Activated CD4-positive, alpha-beta T cell treated with anti-CD3 and anti-CD28 coated beads, Interleukin-2, amount 50 U/mL, for 24 hours (primary cell): ENCODE results near the gene PCNT.
A peak's percentile ranks its signal among the peaks of the same experiment; 100 is the strongest.
"Not testable (repeated sequence)": the region's sequence is repeated elsewhere in the genome, so short reads cannot be mapped to it uniquely, and the experiment has no call there.

Source experiments
- DNase-seq, 2 donors: peaks; one replicate each; pipeline ENCODE4 v3.0.0-alpha.2; 2020; ENCODE audit warnings: low read depth in 1 of 2, low spot score in 1 of 2

PCNT gene

GRCh38 chr21:46304437-46304836, 19.5 kb upstream of the PCNT start:
- no peak for DNase-seq

- DNase-seq = no peak
Measured at GRCh38 chr21:46304955-46305354, 19.0 kb upstream of the PCNT start.

- DNase-seq = no peak
Measured at GRCh38 chr21:46307625-46308024, 16.3 kb upstream of the PCNT start.

- DNase-seq = no peak
Measured at GRCh38 chr21:46308431-46308830, 15.5 kb upstream of the PCNT start.

- DNase-seq = not testable (repeated sequence)
Measured at GRCh38 chr21:46310260-46310659, 13.7 kb upstream of the PCNT start.

GRCh38 chr21:46311568-46311967, 12.4 kb upstream of the PCNT start:
- no peak for DNase-seq

- no peak for DNase-seq
Measured at GRCh38 chr21:46312949-46313348, 11.0 kb upstream of the PCNT start.

GRCh38 chr21:46314441-46315020, 9.4 kb upstream of the PCNT start:
- DNase-seq = no peak

- no peak for DNase-seq
Measured at GRCh38 chr21:46316708-46317324, 7.1 kb upstream of the PCNT start.

- DNase-seq = no peak
Measured at GRCh38 chr21:46317710-46318463, 6.1 kb upstream of the PCNT start.

- DNase-seq = no peak
Measured at GRCh38 chr21:46318464-46318845, 5.5 kb upstream of the PCNT start.

- DNase-seq = no peak
Measured at GRCh38 chr21:46319186-46319585, 4.8 kb upstream of the PCNT start.

GRCh38 chr21:46320331-46320801, 3.6 kb upstream of the PCNT start:
- no peak for DNase-seq

GRCh38 chr21:46322351-46323226, 1.4 kb upstream of the PCNT start:
- DNase-seq = no peak

GRCh38 chr21:46323227-46323709, 688 bp upstream of the PCNT start:
- no peak for DNase-seq

- DNase-seq = peak; percentile 81 to 83
Measured at GRCh38 chr21:46324390-46325072, 575 bp downstream of the PCNT start.

- DNase-seq = peak; percentile 9 to 11
Measured at GRCh38 chr21:46325073-46325912, 1.3 kb downstream of the PCNT start.

GRCh38 chr21:46326110-46326703, 2.3 kb downstream of the PCNT start:
- DNase-seq = no peak

- DNase-seq = no peak
Measured at GRCh38 chr21:46327711-46328110, 3.8 kb downstream of the PCNT start.
